GM19463 (cell line): Measurements from ENCODE around the gene LTO1.

Experiments used
- ATAC-seq: cut with Tn5 transposase; IDR thresholded peaks from one replicate; pipeline ENCODE4 v1.9.1; 2021; ENCODE audit warnings: mild to moderate bottlenecking, moderate library complexity; ENCODE audit not compliant: unreplicated experiment

The LTO1 gene

DNA sequence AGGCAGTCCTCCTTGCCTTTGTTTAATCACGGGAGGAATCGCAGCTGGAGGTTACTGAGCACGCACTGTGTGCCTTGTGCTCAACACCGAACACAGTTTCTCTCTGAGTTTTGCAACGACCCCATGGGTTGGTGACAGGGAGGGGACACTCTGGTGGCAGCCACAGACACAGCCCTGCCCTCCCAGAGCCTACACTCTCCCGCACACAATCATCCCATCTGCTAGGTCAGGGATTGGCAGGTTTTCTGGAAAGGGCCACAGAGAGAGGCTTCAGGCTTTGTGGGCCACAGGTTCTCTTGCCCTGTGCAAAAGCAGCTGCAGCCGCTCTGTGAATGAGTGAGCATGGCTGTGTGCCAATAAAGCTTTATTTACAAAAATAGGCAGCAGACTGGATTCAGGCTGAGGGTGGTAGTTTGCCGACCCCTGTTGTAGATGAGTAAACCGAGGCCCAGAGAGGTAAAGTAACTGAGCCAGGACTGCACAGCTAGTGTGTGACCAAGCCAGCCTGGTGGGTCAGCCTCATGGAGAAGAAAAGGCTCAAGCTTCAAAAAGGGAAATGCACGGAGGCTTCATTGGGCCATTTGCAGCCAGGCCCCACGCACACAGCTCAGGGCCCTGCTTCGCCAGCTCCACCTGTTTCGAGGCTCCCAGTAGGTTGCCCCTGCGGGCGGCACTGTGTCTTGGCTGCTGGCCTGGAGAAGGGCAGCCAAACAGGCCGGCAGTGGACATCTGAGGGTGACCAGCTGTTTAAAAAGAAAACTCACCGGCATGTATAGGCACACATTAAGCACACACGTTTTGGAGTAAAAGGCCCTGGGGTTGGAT is 16.3 kb downstream of the LTO1 start:
- ATAC-seq = no peak

- ATAC-seq = no peak
Measured at GRCh38 chr11:69657911-69658625, 17.1 kb downstream of the LTO1 start.

DNA sequence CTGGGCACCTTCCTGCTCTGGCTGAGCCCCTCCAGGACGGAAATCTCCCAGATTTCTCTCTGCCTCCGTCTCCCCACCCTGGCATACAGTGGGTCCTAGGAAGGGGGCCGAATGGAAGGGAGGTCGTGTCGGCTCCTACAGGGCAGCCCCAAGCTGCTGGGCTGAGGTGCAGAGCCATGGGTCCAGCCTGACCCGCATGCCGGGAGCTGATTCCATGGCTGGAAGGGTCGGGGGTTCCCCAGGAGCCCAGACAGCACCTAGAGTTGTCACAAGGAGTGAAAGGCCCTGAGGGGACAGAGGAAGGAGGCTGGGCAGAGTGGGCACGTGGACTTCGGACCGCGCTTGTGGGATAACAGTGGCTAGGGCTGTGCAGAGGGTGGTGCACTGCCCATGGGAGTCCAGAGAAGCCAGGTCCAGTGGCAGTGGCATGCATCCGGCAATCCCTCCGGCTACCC is 17.7 kb downstream of the LTO1 start:
- no peak for ATAC-seq

DNA sequence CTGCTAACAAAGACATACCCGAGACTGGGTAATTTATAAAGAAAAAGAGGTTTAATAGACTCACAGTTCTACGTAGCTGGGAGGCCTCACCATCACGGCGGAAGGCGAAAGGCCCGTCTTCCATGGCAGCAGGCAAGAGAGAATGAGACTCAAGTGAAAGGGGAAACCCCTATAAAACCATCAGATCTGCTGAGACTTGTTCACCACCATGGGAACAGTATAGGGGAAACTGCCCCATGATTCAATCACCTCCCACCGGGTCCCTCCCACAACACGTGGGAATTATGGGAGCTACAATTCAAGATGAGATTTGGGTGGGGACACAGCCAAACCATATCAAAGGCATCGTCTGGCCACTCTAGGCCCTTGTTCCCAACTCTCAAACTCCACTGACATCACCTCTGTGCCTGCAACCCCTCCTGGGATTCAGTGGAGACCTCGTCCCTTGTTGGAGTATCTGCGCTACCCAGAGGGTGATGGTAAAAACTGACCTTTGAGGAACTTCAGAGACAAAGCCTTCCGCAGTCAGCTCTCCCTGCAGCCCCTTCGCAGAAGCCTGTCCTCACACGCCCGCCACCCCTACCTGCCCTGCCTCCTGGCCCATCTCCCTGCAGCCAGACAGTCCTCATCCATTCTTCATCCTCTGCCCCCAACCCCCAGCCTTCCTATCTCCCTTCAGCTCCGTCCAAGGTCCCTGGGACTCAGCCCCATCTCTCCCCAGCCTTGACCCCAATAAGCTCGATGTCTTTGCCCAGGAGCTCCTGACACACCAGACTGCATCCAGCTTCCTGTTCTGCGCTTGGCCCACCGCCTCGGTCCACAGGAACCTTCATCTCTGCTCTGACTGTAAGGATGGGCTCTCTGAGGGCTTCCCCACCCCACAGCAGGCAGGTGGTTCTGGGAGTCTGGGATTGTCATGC is 18.4 kb downstream of the LTO1 start:
- ATAC-seq = no peak

- ATAC-seq = no peak
Measured at GRCh38 chr11:69655479-69656428, 19.4 kb downstream of the LTO1 start.

GRCh38 chr11:69654660-69655478 is 20.3 kb downstream of the LTO1 start:
- no peak for ATAC-seq

DNA sequence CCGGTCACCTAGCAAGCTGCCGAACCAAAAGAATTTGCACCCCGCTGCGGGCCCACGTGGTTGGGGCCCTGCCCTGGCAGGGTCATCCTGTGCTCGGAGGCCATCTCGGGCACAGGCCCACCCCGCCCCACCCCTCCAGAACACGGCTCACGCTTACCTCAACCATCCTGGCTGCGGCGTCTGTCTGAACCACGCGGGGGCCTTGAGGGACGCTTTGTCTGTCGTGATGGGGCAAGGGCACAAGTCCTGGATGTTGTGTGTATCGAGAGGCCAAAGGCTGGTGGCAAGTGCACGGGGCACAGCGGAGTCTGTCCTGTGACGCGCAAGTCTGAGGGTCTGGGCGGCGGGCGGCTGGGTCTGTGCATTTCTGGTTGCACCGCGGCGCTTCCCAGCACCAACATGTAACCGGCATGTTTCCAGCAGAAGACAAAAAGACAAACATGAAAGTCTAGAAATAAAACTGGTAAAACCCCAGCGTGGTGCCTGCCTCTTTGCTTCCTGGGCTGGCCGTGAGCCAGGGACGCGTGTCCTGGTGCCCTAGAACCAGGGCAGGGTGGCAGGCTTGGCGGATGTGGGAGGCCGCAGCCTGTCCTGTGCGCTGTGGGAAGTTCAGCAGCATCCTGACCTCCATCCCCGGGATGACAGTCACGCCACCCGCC is 21.0 kb downstream of the LTO1 start:
- ATAC-seq = no peak

- ATAC-seq = no peak
Measured at GRCh38 chr11:69653406-69653960, 21.7 kb downstream of the LTO1 start.

DNA sequence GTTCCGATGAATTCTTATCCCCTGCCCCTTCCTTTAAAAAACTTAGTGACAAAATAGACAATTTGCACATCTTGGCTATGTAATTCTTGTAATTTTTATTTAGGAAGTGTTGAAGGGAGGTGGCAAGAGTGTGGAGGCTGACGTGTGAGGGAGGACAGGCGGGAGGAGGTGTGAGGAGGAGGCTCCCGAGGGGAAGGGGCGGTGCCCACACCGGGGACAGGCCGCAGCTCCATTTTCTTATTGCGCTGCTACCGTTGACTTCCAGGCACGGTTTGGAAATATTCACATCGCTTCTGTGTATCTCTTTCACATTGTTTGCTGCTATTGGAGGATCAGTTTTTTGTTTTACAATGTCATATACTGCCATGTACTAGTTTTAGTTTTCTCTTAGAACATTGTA is 22.2 kb downstream of the LTO1 start:
- no peak for ATAC-seq

GRCh38 chr11:69651834-69652620 is 23.1 kb downstream of the LTO1 start:
- ATAC-seq = no peak

DNA sequence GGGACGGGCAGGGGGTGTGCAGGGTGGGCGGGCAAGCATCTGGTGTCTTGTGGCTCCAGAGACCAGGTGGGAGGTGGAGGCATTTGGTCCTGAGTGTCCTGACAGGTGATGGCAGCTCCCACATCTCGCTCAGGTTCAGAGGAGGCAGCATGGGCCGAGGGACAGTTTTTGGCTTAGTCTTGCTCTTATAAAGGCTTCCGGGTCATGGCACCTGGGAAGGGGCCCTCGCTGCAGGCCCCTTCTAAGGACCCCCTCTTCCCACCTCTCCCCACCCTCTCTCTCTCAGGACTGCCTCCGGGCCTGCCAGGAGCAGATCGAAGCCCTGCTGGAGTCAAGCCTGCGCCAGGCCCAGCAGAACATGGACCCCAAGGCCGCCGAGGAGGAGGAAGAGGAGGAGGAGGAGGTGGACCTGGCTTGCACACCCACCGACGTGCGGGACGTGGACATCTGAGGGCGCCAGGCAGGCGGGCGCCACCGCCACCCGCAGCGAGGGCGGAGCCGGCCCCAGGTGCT is 24.3 kb downstream of the LTO1 start:
- no peak for ATAC-seq

DNA sequence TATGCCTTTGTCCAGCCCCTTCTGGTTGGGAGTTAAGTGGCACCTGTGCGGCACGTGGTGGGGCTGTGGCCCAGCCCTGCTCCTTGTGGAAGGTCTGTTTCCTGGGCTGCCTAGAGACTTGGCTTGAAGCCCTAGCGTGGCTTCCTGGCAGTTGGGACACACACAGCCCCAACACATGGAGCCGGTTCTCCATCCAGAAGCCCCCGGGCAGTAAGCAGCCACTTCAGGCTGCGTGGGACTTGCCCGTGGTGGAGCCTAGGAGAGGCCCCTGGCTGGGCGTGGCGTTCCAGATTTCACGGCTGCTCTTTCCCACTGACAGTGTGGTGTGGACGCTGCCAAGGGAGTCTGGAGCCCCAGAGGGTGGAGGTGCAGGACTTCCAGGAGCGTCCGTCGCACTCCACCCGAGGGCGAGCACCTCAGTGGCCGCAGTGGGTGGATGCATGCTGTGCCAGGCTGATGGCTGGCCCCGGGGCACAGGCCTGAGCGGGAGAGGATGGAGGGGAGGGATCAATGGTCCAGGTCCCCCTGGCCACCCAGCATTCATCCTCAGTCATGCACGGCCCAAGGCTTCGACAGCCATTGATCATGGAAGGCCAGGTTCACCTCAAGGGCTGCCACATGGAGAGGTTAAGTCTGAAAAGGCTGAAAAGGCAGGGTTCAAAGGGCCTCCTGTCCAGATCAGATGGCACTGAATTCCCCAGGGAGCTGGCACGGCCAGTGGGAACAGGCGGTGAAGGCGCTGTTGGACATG is 24.9 kb downstream of the LTO1 start:
- no peak for ATAC-seq

GRCh38 chr11:69649576-69649900 is 25.6 kb downstream of the LTO1 start:
- ATAC-seq = no peak

DNA sequence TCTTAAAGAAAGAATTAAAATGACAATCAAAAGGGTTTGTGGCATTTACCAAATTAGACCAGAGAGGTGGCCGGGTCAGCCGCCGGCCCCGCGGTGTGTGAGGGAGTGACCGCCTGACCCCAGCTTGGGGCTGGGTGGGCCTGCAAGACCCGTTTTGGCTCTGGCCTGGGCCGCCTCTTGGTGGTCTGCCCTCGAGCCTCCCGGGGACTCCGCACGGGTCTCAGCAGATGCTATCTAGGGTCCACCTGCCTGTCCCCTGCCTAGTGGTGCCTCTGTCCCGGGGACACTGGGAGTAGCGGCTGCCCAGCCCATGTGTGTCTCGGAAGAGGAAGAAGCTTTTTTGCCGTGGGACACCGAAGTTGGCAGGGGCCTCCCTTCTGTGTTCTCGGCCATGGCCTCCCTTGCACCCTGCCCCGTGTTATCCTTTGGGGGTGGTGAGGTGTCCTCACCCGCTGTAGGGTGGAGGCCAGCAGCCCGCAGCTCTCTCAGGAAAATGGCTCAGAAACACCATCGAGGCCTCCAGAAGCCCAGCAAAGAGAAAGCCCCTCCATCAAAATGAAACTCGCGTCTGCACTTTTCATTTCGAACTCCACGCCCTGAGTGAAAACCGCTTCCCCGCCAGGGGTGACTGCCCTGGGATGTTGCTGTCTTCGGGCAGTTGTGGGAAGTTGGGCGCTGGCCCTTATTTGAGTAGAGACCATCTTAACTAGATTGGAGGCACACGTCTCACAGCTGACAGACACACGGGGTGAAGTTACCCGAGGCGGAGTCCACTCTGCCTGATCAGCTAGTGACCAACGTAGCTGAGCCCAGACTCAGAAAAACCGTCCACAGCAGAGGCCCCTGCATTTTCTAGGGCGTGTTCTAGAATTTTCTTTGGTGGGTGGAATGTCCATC is 26.2 kb downstream of the LTO1 start:
- no peak for ATAC-seq

DNA sequence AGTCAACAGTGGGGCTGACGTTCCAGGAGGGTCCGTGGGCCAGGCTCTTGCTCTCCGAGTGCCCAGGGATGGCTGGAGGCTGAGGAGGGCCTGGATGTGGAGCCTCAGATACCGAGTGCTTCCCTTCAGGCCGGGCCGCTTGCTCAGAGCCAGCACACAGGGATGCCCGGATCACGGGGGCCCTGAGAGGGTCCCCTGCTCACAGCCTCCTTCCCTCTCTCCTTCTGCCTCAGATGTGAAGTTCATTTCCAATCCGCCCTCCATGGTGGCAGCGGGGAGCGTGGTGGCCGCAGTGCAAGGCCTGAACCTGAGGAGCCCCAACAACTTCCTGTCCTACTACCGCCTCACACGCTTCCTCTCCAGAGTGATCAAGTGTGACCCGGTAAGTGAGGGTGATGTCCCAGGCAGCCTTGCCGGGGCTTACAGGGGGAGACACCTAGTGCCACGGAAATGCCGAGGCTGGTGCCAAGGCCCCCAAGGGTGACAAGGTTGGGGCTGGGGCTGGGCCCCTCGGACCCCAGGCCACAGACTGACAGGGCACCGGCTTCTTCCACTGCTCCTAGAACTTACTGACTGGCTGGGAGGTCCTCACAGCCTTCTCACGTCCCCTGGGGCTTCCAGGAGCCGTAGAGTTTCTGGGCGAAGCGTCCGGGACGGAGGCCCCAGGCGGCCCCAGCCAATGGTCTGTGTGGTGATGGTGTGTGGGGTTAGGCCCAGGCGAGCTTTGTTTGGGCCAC is 27.2 kb downstream of the LTO1 start:
- ATAC-seq = no peak
